ENCODE measurements around the gene GRIN3A. TPM values are rescaled to one million over a fixed set of nuclear protein-coding genes. Genes with fewer than 3 reads are reported as not detected.
A peak's percentile ranks its signal among the peaks of the same experiment; 100 is the strongest.
"Not testable (repeated sequence)": the region's sequence is repeated elsewhere in the genome, so short reads cannot be mapped to it uniquely, and the experiment has no call there.

Gene GRIN3A
- polyA plus RNA-seq, 1 donor: 1.9 TPM

GRCh38 chr9:101632611-101633010 lies 105.8 kb downstream of the GRIN3A start:
- DNase-seq: no peak

- DNase-seq: no peak
These were observed 106.6 kb downstream of the GRIN3A start for GRCh38 chr9:101631892-101632291.

GRCh38 chr9:101629636-101630035 lies 108.8 kb downstream of the GRIN3A start:
- DNase-seq: no peak

DNA sequence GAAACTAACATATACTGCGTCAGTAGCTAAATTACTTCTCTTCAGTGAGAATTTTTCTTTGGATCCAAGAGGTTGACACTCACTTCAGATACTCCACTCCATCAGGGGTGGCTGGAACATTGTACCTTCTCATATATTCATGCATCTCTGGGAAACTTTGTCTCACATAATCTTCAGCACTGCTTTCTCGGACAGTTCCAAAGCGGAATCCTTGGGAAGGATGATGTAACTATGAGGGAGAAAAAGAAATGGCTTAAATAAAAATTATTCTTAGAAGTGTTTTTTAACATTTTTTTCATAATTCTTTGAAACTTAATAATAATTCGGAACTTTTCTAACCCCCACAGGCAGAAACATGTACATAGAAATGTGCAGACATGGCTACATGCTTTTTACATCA lies 110.3 kb downstream of the GRIN3A start:
- peak; percentile 37 for DNase-seq

DNA sequence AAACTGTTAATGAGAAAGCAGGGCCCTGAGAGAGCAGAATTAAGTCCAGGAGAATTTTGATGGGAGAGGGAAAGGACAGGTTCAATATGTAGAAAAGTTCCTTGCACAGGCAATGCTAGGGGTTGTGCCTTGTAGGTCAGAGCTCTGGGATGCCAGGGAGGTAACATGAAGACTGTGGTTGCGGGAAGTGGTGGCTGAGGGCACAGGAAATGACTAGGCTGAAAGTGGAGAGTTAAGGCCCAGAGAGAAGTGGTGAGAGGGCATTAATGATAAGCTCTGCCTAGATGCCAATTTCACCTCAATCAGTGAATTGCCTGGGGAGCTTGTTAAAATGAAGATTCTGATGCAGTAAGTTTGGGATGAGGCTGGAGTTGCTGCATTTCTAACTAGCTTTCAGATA lies 112.2 kb downstream of the GRIN3A start:
- no peak for DNase-seq

DNA sequence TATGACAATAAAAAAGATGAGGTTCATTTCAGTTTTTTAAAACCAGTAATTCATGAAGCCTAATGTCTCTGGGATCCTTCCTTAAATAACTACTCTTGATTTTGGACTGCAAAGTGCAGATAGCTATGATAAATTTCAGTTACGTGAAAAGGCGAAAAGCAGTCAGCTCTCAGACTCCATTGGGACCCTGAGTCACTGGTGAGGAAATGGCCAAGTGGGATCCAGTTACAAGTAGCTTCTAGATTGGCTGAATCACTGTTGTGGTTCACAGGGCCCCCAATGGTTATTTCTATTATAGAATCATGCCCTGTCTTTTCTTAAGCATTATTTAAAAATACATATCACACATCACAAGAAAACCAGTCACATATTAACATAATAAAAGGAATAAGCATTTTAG lies 112.6 kb downstream of the GRIN3A start:
- no peak for DNase-seq

GRCh38 chr9:101620452-101620851 lies 118.0 kb downstream of the GRIN3A start:
- DNase-seq: no peak

DNA sequence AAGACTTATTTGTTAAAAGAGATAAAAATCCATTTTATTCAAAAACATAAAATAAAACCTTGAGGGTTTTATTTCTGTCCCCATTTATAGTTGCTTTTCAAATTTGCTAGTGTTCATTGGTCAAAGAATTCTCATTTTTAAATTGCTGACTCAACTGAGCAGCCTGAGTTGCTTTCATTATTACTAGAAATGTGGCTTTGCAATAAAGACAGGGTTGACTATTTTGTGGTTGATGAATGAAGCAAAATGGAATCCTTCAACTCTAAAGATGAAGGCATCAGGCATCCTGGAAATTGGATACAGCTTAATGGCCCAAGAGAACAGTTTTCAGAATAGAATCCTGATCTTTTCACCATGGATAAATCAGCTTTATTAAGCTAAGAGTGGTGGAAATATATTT lies 119.7 kb downstream of the GRIN3A start:
- DNase-seq: no peak

DNA sequence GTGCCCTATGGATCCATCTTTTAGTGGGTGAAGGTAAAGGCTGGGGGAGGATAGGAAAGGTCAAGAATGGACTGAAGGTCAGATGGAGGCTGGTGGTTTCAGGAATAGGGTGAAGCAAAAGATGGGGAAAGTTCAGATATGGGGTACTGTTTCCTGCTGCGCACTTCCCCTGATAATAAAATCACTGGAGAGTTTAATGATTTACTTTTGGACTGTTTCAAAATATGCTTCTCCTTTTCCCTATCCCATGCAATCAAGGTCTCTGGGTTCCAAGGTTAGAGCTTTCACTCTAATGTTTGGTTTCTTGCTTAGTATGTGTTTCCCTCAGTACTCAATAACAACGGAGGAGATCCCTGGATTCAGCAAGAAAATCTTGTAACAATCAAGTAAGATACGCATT lies 132.9 kb downstream of the GRIN3A start:
- no peak for DNase-seq

DNA sequence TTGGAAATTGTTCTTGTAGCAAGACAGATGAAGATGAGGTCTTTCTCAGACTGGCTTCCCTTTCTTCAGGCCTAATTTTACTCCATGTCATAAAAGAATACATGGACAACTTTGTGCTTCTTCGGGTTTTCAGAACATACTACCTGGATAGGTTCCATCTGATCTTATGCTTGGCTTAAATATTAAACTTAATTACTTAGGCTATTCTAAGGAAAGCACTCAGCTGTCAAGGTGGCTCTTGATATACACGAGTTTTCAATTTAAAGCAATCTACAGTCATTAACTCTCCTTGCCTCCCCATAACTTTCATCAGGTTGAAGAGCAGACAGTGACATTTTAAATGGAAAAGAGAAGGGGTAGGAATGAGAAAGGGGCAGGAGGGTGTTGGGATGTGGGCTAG lies 134.2 kb downstream of the GRIN3A start:
- DNase-seq: no peak

GRCh38 chr9:101601904-101602765 lies 136.3 kb downstream of the GRIN3A start:
- DNase-seq: peak; percentile 69

DNA sequence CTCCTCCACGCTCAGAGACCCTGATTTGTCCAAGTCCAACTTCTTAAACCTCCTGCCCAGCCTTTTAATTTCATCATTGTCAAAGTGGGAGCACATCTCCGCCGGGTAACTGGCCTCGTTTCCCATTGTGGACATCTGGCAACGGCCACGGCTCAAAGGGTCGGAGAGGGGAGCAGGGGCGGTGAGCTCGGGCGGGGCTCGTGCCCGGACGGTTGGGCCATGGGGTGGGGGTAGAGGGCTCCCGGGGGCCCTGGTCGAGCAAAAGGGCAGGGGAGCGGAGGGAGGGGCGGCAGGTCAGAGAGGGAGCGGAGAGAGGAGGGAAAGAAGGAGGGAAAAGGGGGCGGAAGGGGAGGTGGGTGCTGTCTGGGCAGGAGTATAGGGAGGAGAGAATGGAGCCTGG lies 143.7 kb downstream of the GRIN3A start, which contains the start of gene PPP3R2:
Gene PPP3R2, minus strand, starts transcription at position 174 of the 400 bp plus-strand sequence. Its CDS starts 48 bp downstream, at position 126.
- no peak for DNase-seq

DNA sequence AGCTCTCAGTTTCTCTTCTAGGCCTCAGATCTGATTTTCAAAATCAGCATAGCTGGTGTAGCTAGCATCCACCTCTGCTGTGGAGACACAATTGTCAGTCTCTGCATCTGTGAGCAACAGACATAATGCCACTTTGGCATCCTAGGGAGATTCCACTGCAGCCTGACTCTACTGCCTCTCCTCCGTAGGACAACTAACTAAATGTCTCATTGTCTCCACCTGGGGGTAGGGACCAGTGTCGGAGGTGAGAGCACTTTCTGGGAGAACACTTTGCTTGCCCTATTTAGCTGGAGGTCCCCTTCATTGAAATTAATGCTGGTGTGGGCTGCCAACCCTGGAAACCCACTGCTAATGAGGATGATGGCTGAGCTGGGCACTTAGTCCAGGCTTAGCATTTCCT lies 145.1 kb downstream of the GRIN3A start:
- no peak for DNase-seq

DNA sequence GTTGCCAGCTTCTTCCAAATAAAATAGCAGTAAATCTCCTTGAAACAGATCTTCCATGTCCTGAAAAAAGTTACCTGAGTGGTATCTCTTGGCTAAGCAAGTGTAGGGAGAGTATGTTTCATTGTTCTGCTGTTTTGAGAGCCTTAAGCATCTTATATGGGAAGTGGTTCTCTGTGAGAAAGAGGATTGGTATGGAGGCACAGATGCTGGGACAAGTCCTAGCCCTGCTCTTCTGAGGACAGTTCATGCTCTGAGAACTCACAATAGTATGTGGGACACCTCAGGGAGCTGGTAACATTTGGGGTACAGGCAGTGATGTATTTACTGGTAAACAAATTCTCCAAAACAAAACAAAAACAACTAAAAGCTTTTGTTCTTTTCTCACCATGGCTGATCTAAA lies 145.7 kb downstream of the GRIN3A start:
- no peak for DNase-seq

- no peak for DNase-seq
These were observed 146.5 kb downstream of the GRIN3A start for GRCh38 chr9:101591787-101592446.

- DNase-seq: no peak
These were observed 147.5 kb downstream of the GRIN3A start for GRCh38 chr9:101590901-101591300.

DNA sequence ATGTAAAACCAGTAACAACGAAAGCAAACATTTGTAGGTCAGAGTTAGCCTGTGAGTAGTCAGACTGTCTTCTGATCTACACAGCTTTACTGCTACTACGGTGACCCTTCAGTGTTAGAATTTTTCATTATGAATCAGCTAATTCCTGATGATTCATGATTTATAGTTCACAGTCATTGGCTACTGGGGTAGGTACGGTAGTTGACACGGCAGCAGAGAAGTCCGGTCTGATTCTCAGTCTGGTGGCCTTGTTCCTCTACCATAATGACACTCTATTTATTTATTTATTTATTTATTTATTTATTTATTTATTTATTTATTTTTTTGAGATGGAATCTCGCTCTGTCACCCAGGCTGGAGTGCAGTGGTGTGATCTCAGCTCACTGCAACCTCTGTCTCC lies 148.4 kb downstream of the GRIN3A start:
- DNase-seq: not testable (repeated sequence)

- DNase-seq: no peak
These were observed 151.0 kb downstream of the GRIN3A start for GRCh38 chr9:101587332-101588043.

GRCh38 chr9:101586651-101587050 lies 151.8 kb downstream of the GRIN3A start:
- DNase-seq: no peak

- DNase-seq: no peak
These were observed 152.7 kb downstream of the GRIN3A start for GRCh38 chr9:101585740-101586139.

GRCh38 chr9:101582553-101582952 lies 155.9 kb downstream of the GRIN3A start:
- DNase-seq: no peak

DNA sequence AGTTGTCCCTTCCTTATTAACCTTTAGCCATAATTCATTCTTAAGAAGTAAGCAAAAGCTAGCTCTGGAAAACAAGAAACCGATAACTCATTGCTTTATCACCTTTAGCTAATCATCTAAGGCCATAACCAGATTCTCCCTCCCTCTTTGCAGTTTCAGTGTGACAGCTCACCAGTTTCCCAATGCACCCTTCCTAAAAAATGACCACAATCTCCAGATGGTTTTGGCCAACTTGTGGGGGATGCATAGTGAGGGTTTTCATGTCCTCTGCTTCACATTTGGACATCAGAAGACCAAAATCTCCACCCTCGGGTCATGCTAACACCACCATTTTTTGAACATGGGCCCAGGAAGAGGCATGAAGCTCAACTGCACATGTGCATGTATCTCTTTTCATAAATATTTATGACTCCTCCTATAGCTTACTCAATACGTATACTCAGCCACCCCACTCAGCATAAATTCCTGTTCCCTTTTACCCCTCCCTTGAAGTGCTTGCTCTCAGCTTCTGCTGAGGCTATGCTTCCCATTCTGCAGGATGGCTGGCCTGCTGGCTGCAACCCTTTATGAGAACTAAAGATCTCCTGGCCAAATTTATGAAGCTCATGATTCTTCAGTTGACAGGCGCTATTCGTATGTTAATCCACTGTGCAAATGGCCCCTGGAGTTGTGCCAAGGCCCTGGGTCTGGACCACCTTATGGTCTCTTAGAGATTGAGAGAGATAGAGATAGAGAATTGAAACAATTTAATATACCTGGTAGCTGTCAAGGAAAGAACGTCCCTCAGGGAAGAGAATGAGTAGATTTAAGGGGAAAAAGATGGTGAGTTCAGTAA lies 158.5 kb downstream of the GRIN3A start:
- DNase-seq: no peak
